ENCODE measurements around the gene RAD18.

- no peak for TF ChIP-seq CTCF (IDR thresholded peaks at IDR 0.05)
- no peak for TF ChIP-seq ZFX (IDR thresholded peaks at IDR 0.05; ENCODE audit: borderline replicate concordance)
Measured at GRCh38 chr3:8834974-8835373, 128.3 kb downstream of the RAD18 start.
